WTC11 (cell line): ENCODE data around the gene ANGPTL1. TPM values are rescaled to one million over a fixed set of nuclear protein-coding genes. Genes with fewer than 3 reads are reported as not detected.
A peak's percentile ranks its signal among the peaks of the same experiment; 100 is the strongest.

Experiments
- ATAC-seq: fragments of 200-7000 bp; cut with Tn5 transposase; 2 replicates; pipeline ENCODE4 v1.10.0; 2021; ENCODE audit warnings: mild to moderate bottlenecking, moderate library complexity
- CTCF ChIA-PET: fragments of 300-600 bp; sonication (Branson Sonifier 250); formaldehyde crosslinking; loops from one replicate; lab custom pipeline; 2021; ENCODE audit warnings: antibody characterized with exemption; lab: Charles Lee
- POLR2A ChIA-PET: fragments of 350-600 bp; sonication (Branson Sonifier 250); formaldehyde crosslinking; loops from one replicate; lab custom pipeline; 2021; ENCODE audit warnings: antibody characterized with exemption; lab: Charles Lee
- DNase-seq: peaks from one replicate; pipeline ENCODE4 v3.0.0; 2021; ENCODE audit warnings: low spot score
- H3K27ac Mint-ChIP-seq: 2 replicates; pipeline ENCODE4 v1.8.0; 2021; ENCODE audit warnings: mixed read lengths
- H3K27me3 Mint-ChIP-seq: 2 replicates; pipeline ENCODE4 v1.8.0; 2021; ENCODE audit warnings: low read depth, mild to moderate bottlenecking, moderate library complexity, mixed read lengths
- H3K36me3 Mint-ChIP-seq: 2 replicates; pipeline ENCODE4 v1.8.0; 2021; ENCODE audit warnings: mixed read lengths
- H3K4me1 Mint-ChIP-seq: 2 replicates; pipeline ENCODE4 v1.8.0; 2022; ENCODE audit warnings: mixed read lengths
- H3K4me3 Mint-ChIP-seq: 2 replicates; pipeline ENCODE4 v1.8.0; 2021; ENCODE audit warnings: mild to moderate bottlenecking, moderate library complexity, mixed read lengths
- H3K9me3 Mint-ChIP-seq: 2 replicates; pipeline ENCODE4 v1.8.0; 2021; ENCODE audit warnings: mixed read lengths
- ATF6 ChIP-seq: sonication (generic); formaldehyde crosslinking; IDR thresholded peaks from 2 replicates; pipeline ENCODE4 v1.8.1; 2023; ENCODE audit warnings: mild to moderate bottlenecking, missing genetic modification reagents
- CBFB ChIP-seq: sonication (generic); formaldehyde crosslinking; IDR thresholded peaks from 2 replicates; pipeline ENCODE4 v1.8.1; 2022; ENCODE audit warnings: mild to moderate bottlenecking, low read depth, missing genetic modification reagents
- CDX4 ChIP-seq: fragments of 250-450 bp; sonication (Bioruptor Pico); IDR thresholded peaks from 2 replicates; pipeline ENCODE4 v1.9.0; 2021; ENCODE audit warnings: moderate library complexity, mild to moderate bottlenecking, inconsistent platforms, borderline replicate concordance
- E2F1 ChIP-seq: sonication (generic); formaldehyde crosslinking; IDR thresholded peaks from 2 replicates; pipeline ENCODE4 v1.8.0; 2022; ENCODE audit warnings: mild to moderate bottlenecking, missing genetic modification reagents
- E2F4 ChIP-seq: sonication (generic); formaldehyde crosslinking; IDR thresholded peaks from 2 replicates; pipeline ENCODE4 v1.8.1; 2022; ENCODE audit warnings: low read depth, mild to moderate bottlenecking, moderate library complexity, missing genetic modification reagents, borderline replicate concordance
- ERG ChIP-seq: fragments of 250-450 bp; sonication (Bioruptor Pico); IDR thresholded peaks from 2 replicates; pipeline ENCODE4 v1.8.0; 2021; ENCODE audit warnings: mild to moderate bottlenecking
- HMGXB4 ChIP-seq: sonication (generic); formaldehyde crosslinking; IDR thresholded peaks from 2 replicates; pipeline ENCODE4 v1.8.1; 2023; ENCODE audit warnings: mild to moderate bottlenecking, moderate library complexity, missing genetic modification reagents
- JUN ChIP-seq: sonication (generic); formaldehyde crosslinking; IDR thresholded peaks from 2 replicates; pipeline ENCODE4 v1.8.0; 2023; ENCODE audit warnings: mild to moderate bottlenecking, missing genetic modification reagents
- MXD4 ChIP-seq: fragments of 250-450 bp; sonication (Bioruptor Pico); IDR thresholded peaks from 2 replicates; pipeline ENCODE4 v1.8.0; 2021; ENCODE audit warnings: mild to moderate bottlenecking, moderate library complexity, borderline replicate concordance
- NR1H2 ChIP-seq: sonication (generic); formaldehyde crosslinking; IDR thresholded peaks from 2 replicates; pipeline ENCODE4 v1.9.0; 2021; ENCODE audit warnings: mild to moderate bottlenecking, moderate library complexity, missing genetic modification reagents
- OVOL2 ChIP-seq: fragments of 250-450 bp; sonication (Bioruptor Pico); IDR thresholded peaks from 2 replicates; pipeline ENCODE4 v1.9.0; 2021; ENCODE audit warnings: mild to moderate bottlenecking, borderline replicate concordance
- USF1 ChIP-seq: sonication (generic); formaldehyde crosslinking; IDR thresholded peaks from 2 replicates; pipeline ENCODE4 v1.8.0; 2022; ENCODE audit warnings: mild to moderate bottlenecking, missing genetic modification reagents
- ZNF121 ChIP-seq: sonication (generic); formaldehyde crosslinking; IDR thresholded peaks from 2 replicates; pipeline ENCODE4 v1.8.0; 2023; ENCODE audit warnings: missing genetic modification reagents
- ZNF138 ChIP-seq: sonication (generic); formaldehyde crosslinking; conservative IDR thresholded peaks from 2 replicates; pipeline ENCODE4 v1.8.1; 2022; ENCODE audit warnings: mild to moderate bottlenecking, moderate library complexity, missing genetic modification reagents
- ZNF281 ChIP-seq: sonication (generic); formaldehyde crosslinking; IDR thresholded peaks from 2 replicates; pipeline ENCODE4 v1.8.0; 2023; ENCODE audit warnings: mild to moderate bottlenecking, missing genetic modification reagents
- ZNF317 ChIP-seq: sonication (generic); formaldehyde crosslinking; IDR thresholded peaks from 2 replicates; pipeline ENCODE4 v1.8.1; 2023; ENCODE audit warnings: low read depth, mild to moderate bottlenecking, moderate library complexity, missing genetic modification reagents, borderline replicate concordance
- total RNA-seq: library from RNA; stranded (reverse); gene quantifications from 3 replicates; pipeline ENCODE4 v1.2.3, GENCODE V29; 2021

ANGPTL1 gene
- total RNA-seq, 1 experiment from 2014 or later: not detected

- ATAC-seq (peak; percentile 60), DNase-seq (no peak)
- ChIA-PET CTCF (interaction anchor here (1.6 kb wide), 1 partner anchor 183 kb away, joined by 4 read pairs; no protein-coding TSS in a partner anchor), POLR2A (interaction anchor here (0.6 kb wide), 1 partner anchor 9 kb away, joined by 3 read pairs; no protein-coding TSS in a partner anchor)
- no peaks in the 10 kb centered on the region for H3K27me3 Mint-ChIP-seq
- no peaks in the 10 kb centered on the region for H3K36me3 Mint-ChIP-seq
- H3K27ac Mint-ChIP-seq: no peak overlapping the region
- H3K4me1 Mint-ChIP-seq: no peaks in the 10 kb centered on the region
- no peaks in the 10 kb centered on the region for H3K9me3 Mint-ChIP-seq
- TF ChIP-seq MXD4 (CRISPR knock-in tag) (no peak), ZNF281 (CRISPR knock-in tag) (no peak), CDX4 (CRISPR knock-in tag) (no peak), ERG (CRISPR knock-in tag) (no peak), E2F4 (CRISPR knock-in tag) (no peak), ZNF317 (CRISPR knock-in tag) (no peak), CBFB (CRISPR knock-in tag) (no peak), OVOL2 (CRISPR knock-in tag) (no peak), ATF6 (no peak), ZNF121 (no peak)
- no peak overlapping the region for H3K4me3 Mint-ChIP-seq
These were observed 51.8 kb downstream of the ANGPTL1 start for GRCh38 chr1:178819123-178819522.

- no peak overlapping the region for H3K27ac Mint-ChIP-seq
- DNase-seq: no peak
- ChIA-PET POLR2A (no interaction called here), CTCF (no interaction called here)
- no peaks in the 10 kb centered on the region for H3K9me3 Mint-ChIP-seq
- no peaks in the 10 kb centered on the region for H3K36me3 Mint-ChIP-seq
- no peaks in the 10 kb centered on the region for H3K27me3 Mint-ChIP-seq
- no peak for ATAC-seq
- TF ChIP-seq ZNF138: no peak
- TF ChIP-seq E2F1 (CRISPR knock-in tag): no peak
- no peak for TF ChIP-seq MXD4 (CRISPR knock-in tag)
- TF ChIP-seq HMGXB4: no peak
- TF ChIP-seq CDX4 (CRISPR knock-in tag): no peak
- TF ChIP-seq USF1 (CRISPR knock-in tag): no peak
- no peak for TF ChIP-seq NR1H2
- no peak for TF ChIP-seq JUN (CRISPR knock-in tag)
- H3K4me1 Mint-ChIP-seq: no peaks in the 10 kb centered on the region
- no peak overlapping the region for H3K4me3 Mint-ChIP-seq
These were observed 52.5 kb downstream of the ANGPTL1 start for GRCh38 chr1:178818416-178818815.
